Activated T-helper 9 cell treated with anti-CD3 and anti-CD28 coated beads, Interleukin-2, amount 50 U/mL, for 16 hours (primary cell): ENCODE results near the gene ABCC6.
"Not testable (repeated sequence)": the region's sequence is repeated elsewhere in the genome, so short reads cannot be mapped to it uniquely, and the experiment has no call there.

Experiments used
- DNase-seq: peaks from one replicate; pipeline ENCODE4 v3.0.0-alpha.2; 2020; ENCODE audit warnings: low read depth

Gene ABCC6

DNA sequence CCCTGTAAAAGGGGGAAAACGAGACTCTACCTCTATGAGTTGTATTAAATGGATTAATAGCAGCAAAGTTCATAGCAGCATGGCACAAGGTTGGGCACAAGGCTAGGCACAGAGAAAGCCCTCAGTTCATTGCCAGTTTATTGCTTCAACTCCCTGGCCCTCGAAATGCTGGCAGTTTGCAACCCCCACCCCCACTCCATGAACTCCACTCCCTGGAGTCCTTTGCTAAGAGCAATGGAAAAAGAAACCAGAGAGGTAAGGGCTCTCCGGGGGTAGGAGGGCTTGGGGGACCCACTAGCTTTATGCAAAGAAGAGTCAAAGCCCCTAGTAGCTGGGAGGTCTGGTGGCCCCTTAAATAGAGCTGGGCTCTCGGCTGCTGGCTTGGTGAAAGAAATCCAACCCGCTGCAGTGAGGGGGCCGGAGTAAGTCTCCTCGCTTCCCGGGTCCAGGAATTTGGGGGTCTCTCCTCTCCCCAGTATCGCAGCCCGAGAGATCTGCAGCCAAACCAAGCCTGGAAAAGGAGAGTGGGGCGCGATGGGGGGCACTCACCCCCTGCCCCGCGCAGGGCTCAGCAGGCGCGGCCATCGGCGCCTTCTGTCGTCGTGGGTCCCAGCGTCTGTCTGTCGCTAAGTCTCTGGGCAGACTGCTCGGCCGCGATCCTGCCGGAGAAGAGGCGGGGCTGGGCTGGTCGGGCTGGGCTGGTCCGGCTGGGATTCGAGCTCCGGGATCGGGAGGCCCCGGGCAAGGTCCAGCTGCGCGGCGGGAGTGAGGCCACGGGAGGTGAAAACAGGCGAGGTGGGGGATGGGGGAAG, at the start of gene ABCC6:
Gene ABCC6, minus strand, starts transcription at position 645 of the 812 bp plus-strand sequence. Its CDS starts 60 bp downstream, at position 585.
- DNase-seq, result not testable (repeated sequence)

DNA sequence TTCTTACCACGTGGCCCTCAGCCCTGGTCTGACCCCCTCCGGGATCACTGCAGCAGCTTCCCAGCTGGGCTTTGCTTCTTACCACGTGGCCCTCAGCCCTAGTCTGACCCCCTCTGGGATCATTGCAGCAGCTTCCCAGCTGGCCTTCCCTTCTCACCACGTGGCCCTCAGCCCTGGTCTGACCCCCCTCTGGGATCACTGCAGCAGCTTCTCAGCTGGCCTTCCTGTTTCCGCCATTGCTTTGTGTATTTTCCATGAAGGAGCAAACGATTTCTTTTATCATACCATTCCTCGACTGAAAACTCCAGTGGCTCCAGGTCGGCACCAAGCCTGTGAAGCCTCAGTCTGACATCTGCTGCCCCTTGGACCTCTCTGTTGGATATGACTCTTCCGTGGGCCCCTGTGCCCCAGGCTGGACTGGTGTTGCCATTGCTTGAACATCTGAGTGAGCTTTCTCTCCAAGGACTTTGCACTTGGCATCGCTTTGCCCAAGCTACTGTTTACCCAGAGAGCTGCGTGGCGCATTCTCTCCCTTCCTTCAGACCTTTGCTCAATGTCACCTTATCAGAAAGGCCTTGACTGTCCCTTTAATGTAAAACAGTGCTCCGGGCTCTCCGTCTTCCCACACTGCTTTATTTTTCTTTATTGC, 49.4 kb upstream of the ABCC6 start:
- not testable (repeated sequence) for DNase-seq

DNA sequence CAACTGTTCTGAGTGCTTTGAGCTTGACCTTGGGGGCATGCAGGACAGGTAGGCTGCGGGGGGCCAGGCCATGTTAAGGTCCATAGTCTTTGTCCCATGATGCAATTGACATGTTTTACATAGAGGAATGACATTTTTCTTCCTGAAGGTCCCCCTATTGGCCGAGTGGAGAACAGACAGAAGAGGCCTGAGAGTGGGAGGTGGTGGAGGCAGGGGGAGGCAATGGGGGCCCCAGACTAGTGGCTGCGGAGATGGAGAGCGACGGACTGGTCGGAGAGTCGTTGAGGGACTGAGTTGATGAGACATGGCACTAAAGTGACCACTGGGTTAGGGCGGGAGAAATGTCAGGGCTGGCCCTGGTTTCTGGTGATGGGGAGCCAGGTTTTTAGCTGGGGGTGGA, 48.4 kb upstream of the ABCC6 start:
- DNase-seq, result not testable (repeated sequence)

DNA sequence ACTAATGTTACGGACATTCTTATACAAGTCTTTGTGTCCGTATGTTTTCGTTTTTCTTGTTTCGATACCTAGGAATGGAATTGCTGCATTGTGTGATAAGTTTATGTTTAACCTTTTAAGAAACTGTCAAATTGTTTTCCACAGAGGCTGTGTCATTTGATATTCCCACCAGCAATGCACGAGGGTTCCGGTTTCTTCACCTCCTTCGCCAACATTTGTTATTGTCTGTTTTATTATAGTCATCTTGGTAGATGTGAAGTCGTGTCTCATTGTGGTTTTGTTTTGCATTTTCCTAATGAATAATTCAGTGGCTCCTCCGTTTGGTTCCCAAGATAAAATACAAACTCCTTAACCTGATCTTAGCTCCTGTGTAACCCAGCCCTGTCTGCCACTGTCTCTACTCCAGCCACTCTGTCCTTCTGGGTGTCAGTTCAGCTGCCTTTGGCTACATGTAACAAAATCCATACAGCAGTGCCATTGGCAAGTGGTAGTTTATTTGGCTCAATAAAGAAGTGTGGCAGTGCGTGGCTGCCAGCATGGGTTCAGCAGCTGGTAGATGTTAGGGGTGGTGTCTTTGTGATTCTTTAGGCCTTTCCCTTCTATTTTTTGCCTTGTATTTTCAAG, 45.0 kb upstream of the ABCC6 start:
- DNase-seq, result not testable (repeated sequence)

DNA sequence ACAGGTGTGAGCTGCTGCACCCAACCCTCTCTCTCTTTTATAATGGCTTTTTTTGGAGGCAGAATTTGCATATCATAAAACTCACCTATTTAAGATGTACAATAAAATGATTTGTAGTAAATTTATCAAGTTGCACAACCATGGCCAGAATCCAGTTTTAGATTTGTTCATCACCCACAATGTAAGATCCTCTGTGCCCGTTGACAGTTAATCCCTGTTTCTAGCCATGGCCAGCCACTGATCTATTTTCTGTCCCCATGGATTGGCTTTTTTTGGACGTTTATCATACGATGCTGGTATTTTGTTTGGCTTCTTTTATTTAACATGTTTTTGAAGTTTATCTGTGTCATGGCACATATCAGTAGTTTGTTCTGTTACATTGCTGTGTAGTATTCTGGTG, 44.4 kb upstream of the ABCC6 start:
- not testable (repeated sequence) for DNase-seq

DNA sequence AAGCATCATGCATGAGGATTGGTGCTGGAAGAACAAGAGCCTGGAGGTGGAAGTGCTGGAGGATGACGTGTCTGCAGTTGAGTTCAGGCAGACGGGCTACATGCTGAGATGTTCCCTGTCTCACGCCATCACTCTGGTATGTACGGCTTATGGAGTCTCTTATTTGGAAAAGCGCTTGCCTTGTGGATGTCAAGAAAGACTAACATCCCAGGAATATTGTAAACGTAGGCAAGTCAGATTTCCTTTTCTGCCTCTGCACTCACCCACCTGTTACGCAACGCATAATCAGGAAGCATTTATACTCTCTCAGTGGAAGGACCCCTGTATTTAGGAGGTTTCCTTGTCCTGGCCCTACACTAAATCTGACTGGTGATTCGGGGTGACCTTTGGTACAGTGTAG, 41.8 kb upstream of the ABCC6 start:
- DNase-seq, result not testable (repeated sequence)

DNA sequence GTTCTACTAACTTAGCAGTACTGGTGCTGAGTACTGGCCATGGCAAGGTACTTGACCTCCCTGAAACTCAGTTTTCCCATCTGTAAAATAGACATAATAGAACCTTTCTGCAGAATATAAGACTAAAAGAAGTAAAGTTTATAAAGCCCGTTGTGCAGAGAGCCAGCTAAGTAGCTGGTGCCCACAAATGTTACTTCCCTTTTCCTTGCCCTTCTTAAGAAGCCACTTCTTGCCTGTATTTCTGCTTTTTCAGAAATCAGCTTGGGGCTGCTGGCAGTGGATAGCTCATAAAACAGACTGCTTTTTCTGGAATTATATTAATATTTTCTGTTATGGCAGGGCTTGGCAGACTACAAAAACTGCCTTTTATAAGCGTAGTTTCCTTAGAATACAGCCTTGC, 40.7 kb upstream of the ABCC6 start:
- not testable (repeated sequence) for DNase-seq

DNA sequence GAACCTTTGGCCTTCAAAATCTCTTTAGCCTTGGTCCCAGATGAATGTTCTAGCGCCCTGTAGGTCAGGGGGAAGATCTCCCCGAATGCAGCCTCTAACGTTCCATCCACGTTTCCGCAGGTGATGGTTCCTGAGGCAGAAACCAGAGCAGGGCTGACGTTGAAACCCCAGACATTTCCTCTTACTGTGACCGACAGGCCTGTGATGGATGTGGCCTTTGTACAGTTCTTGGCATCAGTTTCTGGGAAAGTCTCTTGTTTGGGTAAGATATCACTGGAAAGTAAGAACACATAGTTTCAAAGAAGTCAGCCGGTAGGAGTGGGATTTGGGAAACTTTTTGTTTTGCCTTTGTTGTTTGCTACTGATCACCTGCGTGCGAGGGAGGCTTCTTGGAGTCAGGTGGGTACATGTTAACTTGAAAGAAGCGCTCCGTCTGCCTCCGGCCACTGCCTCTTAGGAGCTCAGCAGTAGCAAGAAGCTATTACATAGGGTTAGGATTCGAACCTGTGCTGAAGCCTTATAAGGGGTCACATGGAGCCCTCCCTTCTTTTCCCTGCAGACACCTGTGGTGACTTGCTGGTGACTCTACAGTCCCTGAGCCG, 39.8 kb upstream of the ABCC6 start:
- DNase-seq, result not testable (repeated sequence)

DNA sequence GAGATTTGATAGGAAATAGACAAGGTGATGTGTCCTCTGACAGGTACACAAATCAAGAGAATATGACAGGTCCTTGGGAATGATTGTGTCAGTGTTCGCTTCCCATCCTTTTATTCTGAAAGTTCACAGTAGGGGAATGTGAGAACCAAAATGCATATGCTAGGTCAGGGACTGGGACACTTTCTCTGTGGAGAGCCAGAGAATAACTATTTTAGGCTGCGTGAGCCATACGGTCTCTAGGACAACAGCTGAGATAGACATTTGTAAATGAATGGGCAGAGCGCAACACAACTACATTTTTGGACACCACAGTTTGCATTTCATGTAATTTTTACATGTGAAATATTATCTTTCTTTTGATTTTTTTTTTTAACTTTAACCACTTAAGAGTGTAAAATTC, 36.7 kb upstream of the ABCC6 start:
- not testable (repeated sequence) for DNase-seq

DNA sequence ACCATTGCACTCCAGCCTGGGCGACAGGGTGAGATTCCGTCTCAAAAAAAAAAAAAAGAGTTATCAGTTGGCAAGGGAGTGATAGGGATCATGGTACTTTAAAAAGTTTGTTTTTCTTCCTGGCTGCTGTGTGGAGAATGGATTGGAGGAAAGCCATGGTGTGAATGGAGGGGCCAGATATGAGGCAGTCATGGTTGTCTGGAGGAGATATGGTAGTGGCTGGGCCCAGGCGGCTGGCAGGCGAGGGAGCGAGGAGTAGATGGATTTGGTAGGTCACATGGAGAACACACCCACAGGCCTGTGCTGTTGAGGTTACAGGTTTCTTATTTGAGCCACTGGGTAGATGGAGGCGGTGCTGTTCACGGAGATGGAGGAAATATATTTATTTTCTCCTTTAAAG, 35.5 kb upstream of the ABCC6 start:
- DNase-seq, result not testable (repeated sequence)

DNA sequence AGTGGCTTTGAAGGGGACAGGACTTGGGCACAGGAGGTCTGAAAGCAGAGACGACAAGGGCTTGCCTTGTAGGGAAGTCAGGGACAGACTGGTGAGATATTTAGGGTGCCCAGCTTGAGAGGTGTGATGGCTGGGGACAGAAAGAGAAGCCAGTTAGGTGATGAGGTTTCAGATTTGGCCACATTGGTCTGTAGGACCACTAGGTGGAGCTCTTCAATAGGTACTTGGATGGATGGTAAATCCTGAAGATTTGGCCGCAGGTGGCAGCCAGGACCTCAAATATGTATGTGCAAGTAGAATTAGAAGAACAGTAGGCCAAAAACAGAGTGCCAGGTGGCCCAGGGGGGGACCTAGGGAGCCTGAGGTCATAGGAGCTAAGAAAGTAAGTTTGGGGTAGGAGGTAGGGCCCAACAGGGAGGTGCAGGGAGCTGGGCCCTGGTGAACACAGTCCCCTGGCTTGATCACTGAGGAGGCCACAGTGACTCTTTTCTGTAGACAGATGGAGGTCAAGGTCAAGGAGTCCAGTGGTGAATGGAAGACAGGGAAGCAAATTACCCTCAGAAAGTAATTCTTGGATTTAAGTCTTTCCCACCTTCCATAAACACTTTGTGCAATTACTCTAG, 34.1 kb upstream of the ABCC6 start:
- not testable (repeated sequence) for DNase-seq

DNA sequence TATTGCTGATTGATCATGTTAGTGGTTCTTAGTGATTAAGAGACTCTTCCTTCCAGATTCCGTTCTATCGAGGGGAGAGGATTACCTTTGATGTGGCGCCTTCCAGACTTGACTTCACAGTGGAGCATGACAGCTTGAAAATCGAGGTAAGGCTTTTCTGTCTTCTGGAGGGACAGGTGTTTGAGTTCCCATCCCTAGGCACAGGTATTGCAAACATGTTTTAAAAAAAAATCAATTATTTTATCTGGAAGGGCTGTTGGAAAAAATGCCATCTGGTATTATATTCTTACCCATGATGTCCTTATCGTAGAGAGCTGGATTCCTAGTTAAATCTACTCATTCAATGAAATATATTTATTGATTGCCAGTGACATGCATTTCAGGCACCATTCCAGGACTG, 29.1 kb upstream of the ABCC6 start:
- not testable (repeated sequence) for DNase-seq

DNA sequence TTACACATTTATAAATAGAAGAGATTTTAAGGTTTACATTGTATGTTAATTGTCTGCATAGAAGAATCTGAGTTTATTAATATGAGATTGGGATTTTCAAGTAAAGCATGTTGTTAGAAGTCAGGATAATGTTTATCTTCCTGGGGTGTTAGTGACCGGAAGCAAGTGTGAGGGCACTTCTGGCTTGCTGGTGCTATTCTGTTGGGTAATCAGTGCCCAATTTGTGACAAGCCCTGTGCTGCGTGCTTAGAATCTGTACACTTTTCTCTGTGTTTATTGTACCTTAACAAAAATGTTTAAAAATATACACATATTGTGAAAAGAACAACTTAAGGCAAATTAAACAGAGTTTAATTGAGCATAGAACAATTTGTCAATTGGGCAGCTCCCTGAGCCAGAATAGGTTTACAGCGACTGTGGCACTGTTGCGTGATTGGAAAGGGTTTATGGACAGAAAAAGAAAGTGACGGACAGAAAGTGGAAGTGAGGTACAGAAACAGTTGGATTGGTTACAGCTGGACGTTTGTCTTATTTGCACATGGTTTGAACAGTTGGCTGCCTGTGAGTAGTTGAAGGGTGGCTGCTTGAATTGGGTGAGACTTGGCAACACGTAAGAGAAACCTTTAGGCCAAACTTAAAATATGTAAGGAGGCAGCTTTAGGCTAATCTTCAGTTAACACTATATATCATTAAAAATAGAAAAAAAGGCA, 26.5 kb upstream of the ABCC6 start:
- DNase-seq, result not testable (repeated sequence)

DNA sequence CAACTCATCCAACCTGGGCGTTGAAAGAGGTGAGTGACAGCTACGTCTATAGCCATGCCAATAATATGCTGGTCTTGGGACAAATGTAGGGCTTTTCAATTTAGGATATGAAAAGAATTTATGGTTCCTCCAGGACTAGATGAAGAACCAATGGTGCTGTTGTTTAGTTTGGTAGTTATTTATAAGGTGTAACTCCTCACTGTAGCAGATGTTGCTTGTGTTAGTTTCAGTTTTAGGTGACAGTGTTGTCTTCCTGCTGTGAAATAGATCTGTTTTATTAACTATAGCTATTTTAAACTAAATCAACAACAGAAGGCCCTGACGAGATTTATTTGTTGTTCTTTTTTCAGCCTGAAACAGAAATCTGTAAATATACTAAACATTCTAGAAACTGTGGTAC, 24.1 kb upstream of the ABCC6 start:
- not testable (repeated sequence) for DNase-seq

DNA sequence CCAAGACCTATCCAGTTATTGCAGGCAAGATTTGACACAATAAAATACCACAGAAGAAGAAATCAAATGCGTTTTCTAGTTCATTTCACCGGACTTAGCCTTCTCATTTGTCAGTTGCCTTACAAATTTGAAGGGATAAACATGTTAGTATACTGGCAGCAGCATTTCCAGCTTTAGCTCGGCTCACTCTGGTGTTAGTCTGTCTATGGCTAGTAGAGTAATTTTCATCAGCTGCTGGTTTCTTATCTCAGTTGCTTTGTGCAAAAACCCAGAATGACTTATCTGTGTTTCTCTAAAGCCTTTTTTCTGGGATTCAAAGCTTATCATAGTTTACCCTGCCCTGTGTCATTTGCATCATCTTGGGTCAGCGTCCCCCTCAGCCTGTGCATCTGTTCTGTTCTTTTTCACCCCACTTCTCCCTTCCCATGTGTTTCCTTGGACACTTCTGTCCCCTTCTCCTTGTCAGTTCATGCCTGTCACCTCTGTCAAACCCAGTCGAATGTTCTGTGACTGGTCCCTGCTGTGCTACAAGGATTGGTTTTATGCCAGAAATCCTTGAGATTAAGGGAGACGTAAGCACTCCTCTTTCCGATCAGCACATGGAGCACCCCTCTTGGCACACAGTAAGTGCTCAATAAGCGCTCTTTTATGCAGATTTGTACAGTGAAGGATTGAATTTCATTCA, 23.4 kb upstream of the ABCC6 start:
- not testable (repeated sequence) for DNase-seq

DNA sequence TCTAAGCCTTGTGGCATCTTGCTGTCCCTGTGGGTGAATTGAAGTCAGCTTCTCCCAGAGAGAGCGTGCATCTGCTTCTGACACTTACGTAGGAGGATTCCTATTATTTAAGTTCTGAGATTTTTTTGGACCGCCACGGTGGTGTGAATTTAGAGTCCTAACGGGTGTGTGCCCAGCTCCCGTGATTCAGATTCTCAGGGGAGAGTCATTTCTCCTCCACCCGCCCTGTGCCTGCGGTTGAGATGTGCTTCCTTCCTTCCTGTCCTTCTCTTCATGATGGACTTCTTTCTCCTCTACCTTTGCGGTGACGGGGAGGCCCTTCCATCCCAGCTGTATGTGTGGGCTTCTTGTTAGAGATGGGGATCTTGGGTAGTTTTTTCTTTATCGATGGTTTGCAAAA, 20.6 kb upstream of the ABCC6 start:
- DNase-seq, result not testable (repeated sequence)

DNA sequence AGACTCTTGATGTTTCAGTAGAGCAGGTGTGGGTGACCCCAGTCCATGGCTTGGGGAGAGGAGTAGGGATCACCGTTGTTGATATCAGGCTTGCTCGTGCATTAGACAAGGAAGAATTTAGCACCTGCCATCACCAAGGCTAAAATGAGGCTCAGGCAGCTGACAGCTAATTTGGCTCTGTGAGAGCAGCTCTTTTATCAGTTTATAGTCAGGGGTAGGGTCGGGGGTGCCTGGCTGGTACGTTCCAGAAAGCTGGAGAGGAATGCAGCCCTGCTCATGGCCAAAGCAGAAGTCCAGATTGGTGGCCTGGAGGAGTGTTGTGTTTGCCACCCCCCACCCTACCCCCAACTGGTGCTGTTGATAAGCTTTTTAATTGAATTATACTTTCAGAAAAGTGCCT, 17.4 kb upstream of the ABCC6 start:
- DNase-seq, result not testable (repeated sequence)

DNA sequence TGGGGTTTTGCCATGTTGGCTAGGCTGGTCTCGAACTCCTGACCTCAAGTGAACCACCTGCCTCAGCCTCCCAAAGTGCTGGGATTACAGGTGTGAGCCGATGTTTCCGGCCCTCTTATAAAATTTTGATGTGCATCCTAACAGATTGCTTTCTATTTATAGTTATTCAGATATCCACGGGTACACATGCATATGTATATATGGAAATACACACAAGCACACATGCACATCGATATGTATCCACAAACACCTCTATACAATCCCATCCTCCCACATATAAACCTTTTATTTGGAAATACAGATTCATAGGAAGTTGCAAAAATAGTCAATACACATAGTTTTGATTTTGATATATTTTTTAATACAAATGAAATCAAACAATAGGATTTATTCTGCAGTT, 14.4 kb upstream of the ABCC6 start:
- DNase-seq, result not testable (repeated sequence)

DNA sequence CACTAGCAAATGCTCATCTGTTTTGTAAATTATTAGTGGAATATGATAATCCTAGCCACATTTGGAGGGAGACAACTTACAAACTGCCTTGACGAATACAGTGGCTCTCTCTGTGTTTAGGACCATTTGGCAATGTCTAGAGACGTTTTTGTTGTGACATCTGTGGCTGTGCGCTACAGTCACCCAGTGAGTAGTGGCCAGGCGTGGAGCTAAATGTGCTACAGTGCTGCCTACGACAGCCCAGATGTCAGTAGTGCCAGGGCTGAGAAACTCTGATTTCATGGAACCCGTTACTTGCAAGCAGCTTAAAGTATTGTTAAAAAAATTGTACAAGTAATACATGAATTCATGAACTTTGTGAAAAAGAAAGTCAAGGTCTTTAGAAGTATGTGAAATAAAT, 13.8 kb upstream of the ABCC6 start:
- not testable (repeated sequence) for DNase-seq

DNA sequence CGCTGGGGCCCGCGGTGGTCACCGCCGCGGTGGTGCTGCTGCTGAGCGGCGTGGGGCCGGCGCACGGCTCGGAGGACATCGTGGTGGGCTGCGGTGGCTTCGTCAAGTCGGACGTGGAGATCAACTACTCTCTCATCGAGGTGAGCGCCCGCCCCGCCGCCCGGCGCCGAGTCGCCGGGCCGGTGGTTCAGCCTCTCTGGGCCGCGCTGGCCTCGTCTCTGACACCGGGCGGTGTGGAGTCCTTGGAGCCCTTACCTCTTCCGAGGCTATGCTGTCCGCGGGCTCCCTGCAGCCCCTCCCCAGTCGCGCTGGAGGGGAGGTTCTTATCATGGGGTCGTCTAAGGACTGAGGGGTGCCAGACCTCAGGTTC, 9.4 kb upstream of the ABCC6 start:
- DNase-seq, result not testable (repeated sequence)
